ENCODE measurements around the gene OR1L6. TPM values are rescaled to one million over a fixed set of nuclear protein-coding genes. Genes with fewer than 3 reads are reported as not detected.

Gene OR1L6
- not detected in 2 replicates for total RNA-seq (ENCODE audit: low replicate concordance)

GRCh38 chr9:122742003-122742402, at the start of gene OR1L6:
OR1L6 (plus strand) TSS chr9:122742303; CDS start chr9:122749848, 7,545 bp downstream.
- no peaks in the 10 kb centered on the region for H3K27me3 ChIP-seq
- DNase-seq (ENCODE audit: low spot score), result no peak
- H3K4me1 ChIP-seq, result no peaks in the 10 kb centered on the region
- no peaks in the 10 kb centered on the region for H3K79me2 ChIP-seq (ENCODE audit: low read depth)
- H3K4me3 ChIP-seq, result no peak within 1 kb of the TSS
- no peak within 1 kb of the TSS for H2AFZ ChIP-seq (replicated peaks)
- H3K27ac Mint-ChIP-seq, result no peak within 1 kb of the TSS
- H3K27me3 Mint-ChIP-seq (ENCODE audit: insufficient read depth, low read depth), result peaks cover 7% of the 10 kb centered on the region
- H3K36me3 Mint-ChIP-seq, result no peaks in the 10 kb centered on the region
- no peaks in the 10 kb centered on the region for H3K4me1 Mint-ChIP-seq
- peaks cover 16% of the 10 kb centered on the region for H3K9me3 ChIP-seq (ENCODE audit: low read depth)
- H3K4me3 Mint-ChIP-seq, result no peak within 1 kb of the TSS
- H4K20me1 ChIP-seq (ENCODE audit: low read depth), result no peaks in the 10 kb centered on the region
- no peak within 1 kb of the TSS for H3K9ac ChIP-seq
- no peaks in the 10 kb centered on the region for H3F3A ChIP-seq (ENCODE audit: low read depth)
- no peak within 1 kb of the TSS for H3K27ac ChIP-seq
- TF ChIP-seq EZH2 (IDR thresholded peaks at IDR 0.05), result no peak
- no peak for TF ChIP-seq EZH2phosphoT487 (IDR thresholded peaks at IDR 0.05)
- TF ChIP-seq CTCF (IDR thresholded peaks at IDR 0.05), result no peak
- no peak within 1 kb of the TSS for H3K4me2 ChIP-seq
- H3K36me3 ChIP-seq, result peaks cover 3% of the 10 kb centered on the region
- peaks cover 2% of the 10 kb centered on the region for H3K9me3 Mint-ChIP-seq

GRCh38 chr9:122695696-122696095, 46.4 kb upstream of the OR1L6 start:
- Histone ChIP-seq H3K9ac (no peak overlapping the region), H3K4me3 (no peak overlapping the region), H3K4me1 (no peaks in the 10 kb centered on the region), H3K36me3 (no peaks in the 10 kb centered on the region), H2AFZ (replicated peaks) (no peak overlapping the region), H4K20me1 (ENCODE audit: low read depth) (no peaks in the 10 kb centered on the region), H3K4me2 (no peak overlapping the region), H3K79me2 (ENCODE audit: low read depth) (no peaks in the 10 kb centered on the region), H3K27me3 (no peaks in the 10 kb centered on the region), H3K27ac (no peak overlapping the region), H3K9me3 (ENCODE audit: low read depth) (peaks cover 7% of the 10 kb centered on the region), H3F3A (ENCODE audit: low read depth) (no peaks in the 10 kb centered on the region)
- TF ChIP-seq EZH2phosphoT487 (IDR thresholded peaks at IDR 0.05), result no peak
- no peak for TF ChIP-seq CTCF (IDR thresholded peaks at IDR 0.05)
- TF ChIP-seq EZH2 (IDR thresholded peaks at IDR 0.05), result no peak
- peaks cover 2% of the 10 kb centered on the region for H3K27me3 Mint-ChIP-seq (ENCODE audit: insufficient read depth, low read depth)
- no peaks in the 10 kb centered on the region for H3K36me3 Mint-ChIP-seq
- H3K9me3 Mint-ChIP-seq, result no peaks in the 10 kb centered on the region
- H3K4me3 Mint-ChIP-seq, result no peak overlapping the region
- no peak for DNase-seq (ENCODE audit: low spot score)
- H3K4me1 Mint-ChIP-seq, result no peaks in the 10 kb centered on the region
- H3K27ac Mint-ChIP-seq, result no peak overlapping the region

GRCh38 chr9:122718038-122718437, 24.1 kb upstream of the OR1L6 start:
- H3K4me2 ChIP-seq, result no peak overlapping the region
- H3K79me2 ChIP-seq (ENCODE audit: low read depth), result no peaks in the 10 kb centered on the region
- TF ChIP-seq EZH2 (IDR thresholded peaks at IDR 0.05) (no peak), EZH2phosphoT487 (IDR thresholded peaks at IDR 0.05) (no peak), CTCF (IDR thresholded peaks at IDR 0.05) (no peak)
- H4K20me1 ChIP-seq (ENCODE audit: low read depth), result no peaks in the 10 kb centered on the region
- no peak overlapping the region for H3K4me3 ChIP-seq
- Mint-ChIP-seq H3K27ac (no peak overlapping the region), H3K27me3 (ENCODE audit: insufficient read depth, low read depth) (peaks cover 12% of the 10 kb centered on the region), H3K4me3 (no peak overlapping the region), H3K36me3 (no peaks in the 10 kb centered on the region), H3K4me1 (no peaks in the 10 kb centered on the region), H3K9me3 (no peaks in the 10 kb centered on the region)
- no peak for DNase-seq (ENCODE audit: low spot score)
- H2AFZ ChIP-seq (replicated peaks), result no peak overlapping the region
- H3K4me1 ChIP-seq, result no peaks in the 10 kb centered on the region
- no peaks in the 10 kb centered on the region for H3F3A ChIP-seq (ENCODE audit: low read depth)
- no peaks in the 10 kb centered on the region for H3K36me3 ChIP-seq
- no peak overlapping the region for H3K9ac ChIP-seq
- H3K27me3 ChIP-seq, result no peaks in the 10 kb centered on the region
- H3K9me3 ChIP-seq (ENCODE audit: low read depth), result peaks cover 9% of the 10 kb centered on the region
- H3K27ac ChIP-seq, result no peak overlapping the region

Measured in neural progenitor cell (in vitro differentiated cells).